Heart left ventricle (tissue), 13 donors: ENCODE data around the gene TMEM138.

Experiments used
- CTCF ChIP-seq, 12 donors: fragments of 200-600 bp; sonication (generic) in 4 of 12; IDR thresholded peaks; one replicate each; pipeline versions ENCODE4 v1.5.0 to v1.8.0; 2018 to 2022; ENCODE audit warnings: antibody characterized with exemption in 12 of 12, mild to moderate bottlenecking in 5 of 12
- POLR2A ChIP-seq, 2 donors: fragments of 450-650 bp; IDR thresholded peaks; one replicate each; pipeline ENCODE4 v1.6.1; 2017; ENCODE audit warnings: antibody characterized with exemption in 2 of 2, mild to moderate bottlenecking in 2 of 2, moderate library complexity in 2 of 2
- donor health status: ischemic (EF 13 %, LVEDD 7.1; RV severe dilation, severe dysfunction).
- donor health status: DM: no; HTN: yes; CAD: no.
- donor health status: DM: no; HTN: no; CAD: no.
- donor health status: ischemic (EF 25% LVEDD 6.9; RV normal size, moderate dysfunction).
- donor health status: ischemic (EF 25% LVEDD 5.7; RV mildly dilated, moderate dysfunction).
- donor health status: ischemic (EF 35%, LVEDD 5.7; RV mildly dilated, moderate dysfunction).
- donor health status: nonischemic (EF 11% LVEDD 7.7; RV severe dilation, severe dysfunction).
- donor health status: DM: yes; HTN: yes; CAD: no.
- donor health status: PGD.
- donor health status: ischemic (EF 29% LVEDD 5.4; RV normal size, mild dysfunction).
- donor health status: nonischemic (EF 23%, LVEDD 6.1; RV moderate dilation, normal function).

GRCh38 chr11:61328351-61328750 lies 33.8 kb upstream of the TMEM138 start:
- TF ChIP-seq POLR2A (IDR thresholded peaks at IDR 0.05) (no peak), CTCF (IDR thresholded peaks at IDR 0.05) (no peak)
